ENCODE measurements around the gene ECI1. TPM values are rescaled to one million over a fixed set of nuclear protein-coding genes. Genes with fewer than 3 reads are reported as not detected.

Gene ECI1
- total RNA-seq, 2 donors from 2014 or later = 48.5 to 87.0 TPM

GRCh38 chr16:2195322-2196161, 55.8 kb downstream of the ECI1 start:
- TF ChIP-seq POLR2A (IDR thresholded peaks at IDR 0.05) = no peak
- TF ChIP-seq CTCF (IDR thresholded peaks at IDR 0.05) = no peak
- TF ChIP-seq POLR2AphosphoS5 (IDR thresholded peaks at IDR 0.05) = no peak
- no peaks in the 10 kb centered on the region for H3K4me1 ChIP-seq (replicated peaks)
- WGBS = 2% methylated on average over 35 of the region's 49 CpGs
- H3K36me3 ChIP-seq = no peaks in the 10 kb centered on the region
- no peaks in the 10 kb centered on the region for H3K9me3 ChIP-seq
- no peak for DNase-seq (ENCODE audit: low spot score)
- intact Hi-C loops (cut with DNase I) = no loop called here
- H3K27ac ChIP-seq = no peak overlapping the region
- H3K4me3 ChIP-seq = peak overlapping the region; percentile 35 to 45
- H3K27me3 ChIP-seq (replicated peaks; ENCODE audit: insufficient read depth) = no peaks in the 10 kb centered on the region

GRCh38 chr16:2194852-2195321, 56.5 kb downstream of the ECI1 start:
- intact Hi-C loops (cut with DNase I) = no loop called here
- Histone ChIP-seq H3K4me3 (no peak overlapping the region), H3K36me3 (no peaks in the 10 kb centered on the region), H3K9me3 (no peaks in the 10 kb centered on the region), H3K27me3 (replicated peaks; ENCODE audit: insufficient read depth) (no peaks in the 10 kb centered on the region), H3K27ac (no peak overlapping the region), H3K4me1 (replicated peaks) (no peaks in the 10 kb centered on the region)
- TF ChIP-seq POLR2A (IDR thresholded peaks at IDR 0.05) = no peak
- peak in 3 of 4 experiments; percentile 41 to 63 (median 57) for TF ChIP-seq CTCF (IDR thresholded peaks at IDR 0.05)
- peak; percentile 19 for TF ChIP-seq POLR2AphosphoS5 (IDR thresholded peaks at IDR 0.05)
- 22% methylated on average over 10 of the region's 10 CpGs for whole genome bisulfite sequencing
- peak; percentile 48 for DNase-seq (ENCODE audit: low spot score)

- no peak for DNase-seq (ENCODE audit: low spot score)
- intact Hi-C loops (cut with DNase I) = no loop called here
Measured at GRCh38 chr16:2194166-2194834, 57.1 kb downstream of the ECI1 start.

GRCh38 chr16:2191446-2191706, 60.0 kb downstream of the ECI1 start:
- intact Hi-C loops (cut with DNase I) = no loop called here
- Histone ChIP-seq H3K36me3 (no peaks in the 10 kb centered on the region), H3K27me3 (replicated peaks; ENCODE audit: insufficient read depth) (no peaks in the 10 kb centered on the region), H3K27ac (no peak overlapping the region), H3K9me3 (no peaks in the 10 kb centered on the region), H3K4me1 (replicated peaks) (no peaks in the 10 kb centered on the region), H3K4me3 (no peak overlapping the region)
- WGBS = 75% methylated on average over 11 of the region's 11 CpGs
- no peak for DNase-seq (ENCODE audit: low spot score)
- no peak for TF ChIP-seq POLR2A (IDR thresholded peaks at IDR 0.05)
- no peak for TF ChIP-seq POLR2AphosphoS5 (IDR thresholded peaks at IDR 0.05)
- no peak for TF ChIP-seq CTCF (IDR thresholded peaks at IDR 0.05)

More at GRCh38 chr16:2194166-2194834, 57.1 kb downstream of the ECI1 start:
- no peaks in the 10 kb centered on the region for H3K36me3 ChIP-seq
- no peak overlapping the region for H3K27ac ChIP-seq
- H3K9me3 ChIP-seq = no peaks in the 10 kb centered on the region
- H3K4me1 ChIP-seq (replicated peaks) = no peaks in the 10 kb centered on the region
- no peak overlapping the region for H3K4me3 ChIP-seq
- TF ChIP-seq CTCF (IDR thresholded peaks at IDR 0.05) = no peak
- H3K27me3 ChIP-seq (replicated peaks; ENCODE audit: insufficient read depth) = no peaks in the 10 kb centered on the region
- 67% methylated on average over 16 of the region's 16 CpGs for WGBS
